Measurements from ENCODE around the gene LGALS7. TPM values are rescaled to one million over a fixed set of nuclear protein-coding genes. Genes with fewer than 3 reads are reported as not detected.

Gene LGALS7
- total RNA-seq, 1 experiment from 2014 or later = not detected

- no peak for DNase-seq
- intact Hi-C loops (cut with micrococcal nuclease; ENCODE audit: unreplicated experiment) = no loop called here
- no peak for TF ChIP-seq CTCF (IDR thresholded peaks at IDR 0.05; ENCODE audit: insufficient read depth in 1 of 2, low read depth in 1 of 2, low read length in 1 of 2, severe bottlenecking in 1 of 2, unreplicated experiment in 1 of 2)
- Histone ChIP-seq H3K27me3 (replicated peaks; ENCODE audit: control insufficient read depth, insufficient read depth, low read length) (no peaks in the 10 kb centered on the region), H3K9me3 (no peaks in the 10 kb centered on the region; the same call in 1 of the 2 replicates), H3K36me3 (ENCODE audit: control insufficient read depth, insufficient read depth, low read length) (no peaks in the 10 kb centered on the region), H3K4me1 (0 out of 2 replicates have a peak, but pooled peaks cover 6% of the 10 kb centered on the region), H3K4me3 (ENCODE audit: low read depth, low read length) (no peak overlapping the region)
- no TSS peak for BruUV-seq (replicated peaks)
- H3K9me3 Mint-ChIP-seq (ENCODE audit: unreplicated experiment) = no peaks in the 10 kb centered on the region
- no peak overlapping the region for H3K4me3 Mint-ChIP-seq (ENCODE audit: unreplicated experiment)
- H3K27ac Mint-ChIP-seq (ENCODE audit: unreplicated experiment) = no peak overlapping the region
- H3K36me3 Mint-ChIP-seq (ENCODE audit: insufficient read depth, unreplicated experiment) = peaks cover 4% of the 10 kb centered on the region
- H3K27me3 Mint-ChIP-seq (ENCODE audit: insufficient read depth, unreplicated experiment) = no peaks in the 10 kb centered on the region
- no peaks in the 10 kb centered on the region for H3K4me1 Mint-ChIP-seq (ENCODE audit: low read depth, unreplicated experiment)
- ChIA-PET POLR2A (no interaction called here), CTCF (no interaction called here)
Measured at GRCh38 chr19:38796154-38796553, 22.8 kb upstream of the LGALS7 start.

- H3K27me3 Mint-ChIP-seq (ENCODE audit: insufficient read depth, unreplicated experiment) = no peaks in the 10 kb centered on the region
- peaks cover 4% of the 10 kb centered on the region for H3K36me3 Mint-ChIP-seq (ENCODE audit: insufficient read depth, unreplicated experiment)
- H3K27ac Mint-ChIP-seq (ENCODE audit: unreplicated experiment) = no peak overlapping the region
- no peak overlapping the region for H3K4me3 Mint-ChIP-seq (ENCODE audit: unreplicated experiment)
- CTCF ChIA-PET = no interaction called here
- Histone ChIP-seq H3K9me3 (no peaks in the 10 kb centered on the region; the same call in 1 of the 2 replicates), H3K4me1 (0 out of 2 replicates have a peak, but pooled peaks cover 6% of the 10 kb centered on the region), H3K4me3 (ENCODE audit: low read depth, low read length) (no peak overlapping the region), H3K36me3 (ENCODE audit: control insufficient read depth, insufficient read depth, low read length) (no peaks in the 10 kb centered on the region), H3K27me3 (replicated peaks; ENCODE audit: control insufficient read depth, insufficient read depth, low read length) (no peaks in the 10 kb centered on the region)
- intact Hi-C loops (cut with micrococcal nuclease; ENCODE audit: unreplicated experiment) = no loop called here
- DNase-seq = no peak
- no peaks in the 10 kb centered on the region for H3K4me1 Mint-ChIP-seq (ENCODE audit: low read depth, unreplicated experiment)
- POLR2A ChIA-PET = no interaction called here
- no TSS peak for BruUV-seq (replicated peaks)
- TF ChIP-seq CTCF (IDR thresholded peaks at IDR 0.05; ENCODE audit: insufficient read depth in 1 of 2, low read depth in 1 of 2, low read length in 1 of 2, severe bottlenecking in 1 of 2, unreplicated experiment in 1 of 2) = no peak
- H3K9me3 Mint-ChIP-seq (ENCODE audit: unreplicated experiment) = no peaks in the 10 kb centered on the region
Measured at GRCh38 chr19:38795549-38795948, 22.2 kb upstream of the LGALS7 start.

DNA sequence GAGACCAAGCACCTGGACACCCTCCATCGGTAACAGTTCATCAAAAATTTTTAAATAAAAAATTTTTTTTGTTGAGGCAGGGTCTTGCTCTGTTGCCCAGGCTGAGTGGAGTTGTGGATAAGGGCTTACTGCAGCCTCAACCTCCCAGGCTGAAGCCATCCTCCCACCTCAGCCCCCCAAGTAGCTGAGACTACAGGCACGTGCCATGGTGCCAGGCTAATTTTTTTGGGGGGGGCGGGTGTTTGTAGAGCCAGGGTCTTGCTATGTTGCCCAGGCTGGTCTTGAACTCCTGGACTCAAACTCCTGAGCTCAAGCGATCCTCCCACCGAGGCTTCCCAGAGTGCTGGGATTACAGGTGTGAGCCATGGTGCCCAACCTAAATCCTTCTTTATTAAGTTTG, 20.4 kb upstream of the LGALS7 start:
- ChIA-PET POLR2A (no interaction called here), CTCF (no interaction called here)
- no peak for TF ChIP-seq CTCF (IDR thresholded peaks at IDR 0.05; ENCODE audit: insufficient read depth in 1 of 2, low read depth in 1 of 2, low read length in 1 of 2, severe bottlenecking in 1 of 2, unreplicated experiment in 1 of 2)
- Mint-ChIP-seq H3K4me3 (ENCODE audit: unreplicated experiment) (no peak overlapping the region), H3K36me3 (ENCODE audit: insufficient read depth, unreplicated experiment) (peaks cover 4% of the 10 kb centered on the region), H3K27ac (ENCODE audit: unreplicated experiment) (no peak overlapping the region), H3K4me1 (ENCODE audit: low read depth, unreplicated experiment) (no peaks in the 10 kb centered on the region), H3K27me3 (ENCODE audit: insufficient read depth, unreplicated experiment) (no peaks in the 10 kb centered on the region), H3K9me3 (ENCODE audit: unreplicated experiment) (no peaks in the 10 kb centered on the region)
- BruUV-seq (replicated peaks) = no TSS peak
- intact Hi-C loops (cut with micrococcal nuclease; ENCODE audit: unreplicated experiment) = no loop called here
- H3K9me3 ChIP-seq = no peaks in the 10 kb centered on the region
- H3K27me3 ChIP-seq (replicated peaks; ENCODE audit: control insufficient read depth, insufficient read depth, low read length) = no peaks in the 10 kb centered on the region
- no peak overlapping the region for H3K4me3 ChIP-seq (ENCODE audit: low read depth, low read length)
- no peak for DNase-seq
- no peaks in the 10 kb centered on the region for H3K36me3 ChIP-seq (ENCODE audit: control insufficient read depth, insufficient read depth, low read length)
- H3K4me1 ChIP-seq = 0 out of 2 replicates have a peak, but pooled peaks cover 6% of the 10 kb centered on the region
